GM21423 (cell line): Measurements from ENCODE around the gene ST8SIA4.
A peak's percentile ranks its signal among the peaks of the same experiment; 100 is the strongest.
"Not testable (repeated sequence)": the region's sequence is repeated elsewhere in the genome, so short reads cannot be mapped to it uniquely, and the experiment has no call there.

ENCODE experiments used
- ATAC-seq: cut with Tn5 transposase; IDR thresholded peaks from one replicate; pipeline ENCODE4 v1.9.1; 2021; ENCODE audit warnings: mild to moderate bottlenecking, moderate library complexity; ENCODE audit not compliant: unreplicated experiment

The ST8SIA4 gene

DNA sequence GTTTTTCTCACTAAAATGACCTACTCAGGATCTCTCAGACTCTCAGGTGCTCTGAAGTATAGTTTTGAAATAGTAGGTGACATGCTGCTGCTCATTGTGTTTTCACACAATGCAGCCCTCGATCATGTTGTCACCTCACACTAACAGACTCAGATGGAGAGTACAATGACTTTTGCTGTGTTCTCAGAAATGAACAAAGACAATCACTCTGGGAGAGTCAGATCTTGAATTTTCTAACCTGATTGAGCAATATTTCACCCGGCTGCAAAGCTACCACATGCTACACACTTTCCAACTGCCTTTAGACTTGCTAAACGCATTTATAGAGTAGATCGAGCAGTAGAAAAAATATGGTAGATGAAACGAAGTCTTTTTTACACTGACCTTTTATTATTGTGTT is 113.4 kb downstream of the ST8SIA4 start:
- no peak for ATAC-seq

GRCh38 chr5:100788417-100788816 is 114.7 kb downstream of the ST8SIA4 start:
- no peak for ATAC-seq

GRCh38 chr5:100787648-100788047 is 115.4 kb downstream of the ST8SIA4 start:
- ATAC-seq = peak; percentile 58

DNA sequence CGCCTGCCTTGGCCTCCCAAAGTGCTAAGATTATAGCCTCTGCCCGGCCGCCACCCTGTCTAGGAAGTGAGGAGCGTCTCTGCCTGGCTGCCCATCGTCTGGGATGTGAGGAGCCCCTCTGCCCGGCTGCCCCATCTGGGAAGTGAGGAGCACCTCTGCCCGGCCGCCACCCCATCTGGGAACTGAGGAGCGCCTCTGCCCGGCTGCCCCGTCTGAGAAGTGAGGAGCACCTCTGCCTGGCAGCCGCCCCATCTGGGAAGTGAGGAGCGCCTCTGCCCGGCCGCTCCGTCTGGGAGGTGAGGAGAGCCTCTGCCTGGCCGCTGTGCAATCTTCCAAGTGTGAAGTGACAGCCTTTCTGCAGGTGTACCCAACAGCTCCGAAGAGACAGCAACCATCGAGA is 117.5 kb downstream of the ST8SIA4 start:
- not testable (repeated sequence) for ATAC-seq

- peak; percentile 68 for ATAC-seq
These were observed 122.7 kb downstream of the ST8SIA4 start for GRCh38 chr5:100780376-100780870.

DNA sequence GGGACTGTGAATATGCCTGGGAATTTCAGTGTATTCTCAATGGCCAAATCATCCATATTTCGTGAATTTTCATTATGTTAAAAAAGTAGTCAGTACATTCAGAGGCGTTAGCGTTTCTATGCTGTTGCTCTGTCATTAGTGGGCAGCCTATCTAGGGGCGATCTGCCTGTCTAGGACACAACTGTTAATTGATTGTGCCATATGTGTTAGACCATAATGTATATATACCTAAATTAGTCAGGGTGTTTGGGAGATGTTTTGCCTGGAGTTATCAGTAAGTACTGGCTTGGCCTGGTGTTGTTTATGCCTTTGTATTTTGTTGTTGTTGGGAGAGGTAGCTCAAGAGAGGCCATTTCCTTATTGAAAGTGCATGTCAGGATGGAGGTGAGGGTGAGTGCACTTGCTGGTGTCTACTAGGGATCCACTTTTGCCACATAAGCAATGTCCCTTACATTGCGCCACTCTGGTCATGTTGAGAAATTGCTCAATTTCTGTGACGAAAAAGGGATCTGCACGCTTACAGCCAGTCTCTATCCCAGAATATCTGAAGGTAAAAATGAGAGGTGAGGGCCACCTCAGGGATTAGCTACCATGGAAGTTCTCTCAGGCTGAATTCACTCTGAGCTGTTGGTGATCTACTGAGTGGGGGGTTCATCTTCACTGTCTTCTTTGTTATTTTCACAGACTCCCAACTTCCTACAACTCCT is 123.3 kb downstream of the ST8SIA4 start:
- peak; percentile 19 for ATAC-seq

- ATAC-seq = peak; percentile 80
These were observed 125.3 kb downstream of the ST8SIA4 start for GRCh38 chr5:100777680-100778300.

DNA sequence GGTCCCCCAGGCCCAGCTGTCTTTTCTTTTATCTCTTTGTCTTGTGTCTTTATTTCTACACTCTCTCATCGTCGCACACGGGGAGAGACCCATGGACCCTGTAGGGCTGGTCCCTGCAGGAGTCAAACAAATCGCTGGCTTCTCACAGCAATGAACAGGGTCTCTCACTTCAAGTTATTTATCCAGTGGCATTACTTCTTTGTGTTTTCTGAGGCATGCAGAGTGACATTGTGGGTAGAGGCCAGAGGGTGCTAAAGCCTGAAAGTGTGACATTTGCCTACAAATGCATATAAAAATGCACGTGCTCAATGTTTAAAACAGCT is 127.6 kb downstream of the ST8SIA4 start:
- no peak for ATAC-seq

DNA sequence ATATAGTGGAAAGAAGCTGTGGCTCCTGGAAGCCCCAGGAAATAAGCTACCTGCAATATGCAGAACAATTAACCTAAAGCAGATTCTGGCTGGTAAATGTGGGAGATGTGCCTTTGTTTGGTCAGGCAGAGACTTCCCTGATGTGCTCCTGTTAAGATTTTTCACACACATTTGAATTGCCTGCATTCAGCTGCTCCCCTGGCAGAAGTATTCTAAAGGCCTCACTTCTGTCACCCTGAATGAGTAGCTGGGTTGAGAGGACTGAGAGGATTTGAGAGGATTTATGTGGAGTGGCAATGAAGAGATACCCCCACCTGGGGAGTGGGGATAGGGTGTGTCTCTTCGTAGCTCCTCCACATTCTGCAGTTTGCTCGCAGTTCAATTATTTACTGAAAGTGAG is 130.5 kb downstream of the ST8SIA4 start:
- no peak for ATAC-seq

GRCh38 chr5:100772006-100772405 is 131.1 kb downstream of the ST8SIA4 start:
- ATAC-seq = no peak

GRCh38 chr5:100771181-100771580 is 131.9 kb downstream of the ST8SIA4 start:
- ATAC-seq = no peak

- ATAC-seq = no peak
These were observed 134.9 kb downstream of the ST8SIA4 start for GRCh38 chr5:100768221-100768620.

- no peak for ATAC-seq
These were observed 140.1 kb downstream of the ST8SIA4 start for GRCh38 chr5:100762995-100763394.

GRCh38 chr5:100762108-100762507 is 141.0 kb downstream of the ST8SIA4 start:
- no peak for ATAC-seq

DNA sequence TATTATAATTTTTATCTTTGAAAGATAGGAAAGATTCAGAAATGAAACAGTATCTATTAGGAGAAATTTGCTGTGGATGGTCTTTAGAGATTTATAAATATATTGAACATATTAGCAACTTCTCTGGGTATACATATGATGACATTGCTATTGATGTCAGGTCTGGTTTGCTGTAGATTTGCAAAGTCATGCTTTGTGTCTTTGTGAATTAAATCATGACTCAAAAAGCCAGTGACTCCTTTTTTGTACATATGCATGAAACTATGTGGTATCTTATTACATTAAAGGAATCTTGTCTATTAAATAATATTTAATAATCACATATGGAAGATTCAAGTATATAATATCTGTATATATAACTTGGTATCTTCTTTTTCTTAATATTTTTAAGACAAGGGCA is 141.9 kb downstream of the ST8SIA4 start:
- ATAC-seq = no peak

- ATAC-seq = no peak
These were observed 142.4 kb downstream of the ST8SIA4 start for GRCh38 chr5:100760688-100761087.

GRCh38 chr5:100758780-100759179 is 144.3 kb downstream of the ST8SIA4 start:
- no peak for ATAC-seq

DNA sequence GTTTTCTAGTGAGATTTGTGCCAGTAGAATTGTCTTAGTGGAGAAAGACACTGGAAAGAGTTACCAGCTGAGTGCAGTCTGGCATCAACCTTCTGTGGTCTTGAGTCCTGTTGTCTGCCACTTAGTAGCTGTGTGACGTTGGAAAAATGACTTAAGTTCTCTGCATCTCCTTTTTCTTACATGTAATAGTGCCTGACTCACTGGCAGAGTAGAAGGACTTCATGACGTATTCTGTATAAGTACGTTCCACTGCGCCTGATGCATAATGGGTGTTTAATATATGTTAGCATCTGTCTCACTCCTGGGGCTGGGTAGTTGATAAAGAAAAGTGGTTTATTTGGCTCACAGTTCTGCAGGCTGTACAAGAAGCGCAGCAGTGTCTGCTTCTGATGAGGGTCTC is 144.8 kb downstream of the ST8SIA4 start:
- ATAC-seq = no peak

DNA sequence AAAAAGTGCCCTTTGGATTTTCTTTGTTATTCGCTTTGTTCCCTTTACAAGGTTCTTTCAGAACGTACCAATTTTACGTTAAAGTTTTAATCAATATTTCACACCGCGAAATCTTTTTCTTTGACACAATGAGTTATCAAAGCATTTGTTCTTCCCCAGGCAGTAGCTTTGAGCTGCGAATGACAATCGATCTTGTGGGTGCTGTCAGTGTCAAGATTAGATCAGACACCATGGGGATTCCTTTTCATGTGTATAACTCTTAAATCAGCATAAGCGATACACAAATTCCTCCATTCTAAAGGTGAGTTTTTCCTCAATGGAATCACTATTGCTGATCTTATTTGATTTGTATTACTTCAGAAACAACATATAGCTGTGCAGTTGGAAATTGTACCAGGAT is 145.5 kb downstream of the ST8SIA4 start:
- no peak for ATAC-seq
